ENCODE results near the gene BUB3.

BUB3 gene

DNA sequence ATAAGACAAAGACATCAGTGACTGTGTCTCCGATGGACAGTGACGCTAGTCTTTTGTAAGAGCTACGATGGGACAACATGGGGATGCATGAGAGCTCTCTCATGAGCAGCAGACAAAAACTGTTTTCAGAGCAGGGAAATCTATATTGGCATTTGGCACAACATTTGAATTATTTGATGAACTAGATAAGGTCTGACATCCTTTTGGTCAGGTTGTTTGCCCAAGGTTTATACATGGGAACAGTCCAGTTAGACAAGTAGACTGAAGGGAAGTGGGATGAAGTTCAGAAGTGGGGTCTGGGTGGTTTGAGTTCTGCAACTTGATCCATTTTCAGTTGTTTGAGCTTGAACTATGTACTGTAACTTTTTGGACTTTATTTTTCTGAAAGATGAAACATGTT lies 50.8 kb downstream of the BUB3 start:
- no peak for DNase-seq

GRCh38 chr10:123212063-123212462 lies 57.9 kb downstream of the BUB3 start:
- DNase-seq: no peak

DNA sequence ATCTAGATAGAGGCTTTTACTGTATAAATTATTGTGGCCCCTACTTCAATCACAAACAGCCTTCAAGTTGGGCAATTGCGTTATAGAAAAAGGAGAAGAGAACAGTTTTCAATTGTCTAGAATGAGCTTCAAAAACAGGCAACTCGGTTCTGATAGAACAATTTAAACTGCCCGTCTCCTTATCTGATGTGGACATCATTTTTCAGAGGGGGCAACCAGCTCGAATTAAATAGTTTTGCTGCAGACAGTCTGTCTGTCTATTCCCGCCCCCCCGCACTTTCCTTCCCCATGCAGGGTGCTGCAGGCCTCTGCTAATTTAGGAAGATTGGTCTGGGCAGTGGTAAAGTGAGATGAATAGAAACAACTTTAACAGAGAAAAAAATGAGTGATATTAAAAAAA lies 58.4 kb downstream of the BUB3 start:
- no peak for DNase-seq

DNA sequence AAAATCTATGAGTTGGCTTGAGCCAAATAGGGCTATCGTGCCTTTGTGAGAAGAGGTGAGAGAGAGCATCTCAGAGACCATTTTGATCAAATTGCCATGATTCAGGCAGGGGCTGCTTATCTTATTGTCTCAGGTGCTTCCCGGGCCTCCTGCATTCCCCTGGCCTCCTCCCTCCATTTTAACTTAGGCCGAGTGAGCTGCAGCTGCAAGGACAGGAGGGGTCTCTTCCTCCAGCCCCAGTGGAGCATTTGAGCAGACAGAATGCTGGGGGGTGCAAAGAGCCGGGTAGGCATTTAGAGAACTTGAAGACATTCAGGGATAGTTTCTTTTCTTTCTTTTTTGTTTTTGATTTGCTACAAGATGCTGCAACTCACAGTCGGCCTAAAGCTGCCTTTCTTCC lies 59.0 kb downstream of the BUB3 start:
- no peak for DNase-seq
